Endometrial microvascular endothelial cells (primary cell): Measurements from ENCODE around the gene ROMO1. TPM values are rescaled to one million over a fixed set of nuclear protein-coding genes. Genes with fewer than 3 reads are reported as not detected.
"Not testable (repeated sequence)": the region's sequence is repeated elsewhere in the genome, so short reads cannot be mapped to it uniquely, and the experiment has no call there.

Source experiments
- in situ Hi-C: cut with HindIII; loops from 2 replicates; pipeline ENCODE4 v1.10.0; 2017; ENCODE audit warnings: low sequenced_read_pairs, low pct_unique_long_range_greater_than_20kb; ENCODE audit errors: inconsistent ontology term
- total RNA-seq: library from RNA; depleted of rRNA; stranded (reverse); fragments of >200 nt; gene quantifications from one replicate; pipeline ENCODE4 v1.2.3, GENCODE V29; 2015; ENCODE audit errors: inconsistent ontology term

Gene ROMO1
- total RNA-seq, 1 donor from 2014 or later: 520 TPM

DNA sequence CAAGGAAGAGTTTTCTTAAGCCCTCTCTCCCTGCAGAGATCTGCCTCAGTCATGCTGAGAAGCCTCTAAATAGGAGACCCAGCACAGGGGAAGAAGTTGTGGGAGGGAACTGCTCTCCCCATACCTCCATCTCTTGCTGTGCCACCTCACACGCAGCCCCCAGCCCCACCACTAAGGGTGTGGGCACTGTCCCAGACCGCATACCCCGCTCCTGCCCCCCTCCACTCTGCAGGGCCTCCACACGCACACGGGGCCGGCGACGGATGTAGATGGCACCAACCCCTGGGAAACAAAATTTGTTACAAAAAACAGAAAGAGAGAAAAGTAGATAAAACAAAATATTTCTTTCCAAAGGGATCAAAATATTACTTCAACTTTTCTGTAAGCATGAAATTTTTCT lies 24.3 kb upstream of the ROMO1 start:
- in situ Hi-C loops: no loop called here

DNA sequence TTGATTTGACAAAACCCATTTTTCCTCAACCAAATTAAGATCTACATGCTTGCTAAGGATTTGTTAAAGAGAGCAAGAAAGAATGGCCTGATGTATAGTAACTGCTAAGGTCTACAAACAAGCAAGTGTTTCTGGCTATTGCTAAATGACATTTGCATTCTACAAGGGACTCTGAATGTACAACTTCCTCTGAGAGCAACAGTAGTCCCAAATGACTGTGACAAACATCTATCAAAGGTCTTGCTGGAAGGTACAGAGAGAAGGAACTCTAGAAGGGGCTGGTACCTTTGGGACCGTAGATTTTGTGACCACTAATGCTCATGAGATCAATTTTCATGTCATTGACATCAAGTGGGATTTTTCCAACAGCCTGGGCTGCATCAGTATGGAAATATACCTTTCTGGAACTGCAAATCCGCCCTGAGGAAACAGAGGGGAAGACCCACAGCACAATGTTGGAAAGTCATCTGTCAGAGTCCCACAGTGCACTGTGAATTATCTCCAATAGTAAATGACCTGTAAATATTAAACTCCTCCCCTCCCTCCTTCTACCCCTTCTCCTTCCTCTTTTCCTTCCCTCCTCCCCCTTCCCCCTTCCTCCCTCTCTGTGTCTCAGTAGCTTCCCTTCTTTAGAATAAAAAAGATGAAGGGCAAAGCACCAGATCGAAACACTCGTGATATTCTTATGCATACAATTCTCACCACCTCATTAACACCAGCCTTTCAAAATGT lies 18.6 kb upstream of the ROMO1 start:
- in situ Hi-C loops: no loop called here

DNA sequence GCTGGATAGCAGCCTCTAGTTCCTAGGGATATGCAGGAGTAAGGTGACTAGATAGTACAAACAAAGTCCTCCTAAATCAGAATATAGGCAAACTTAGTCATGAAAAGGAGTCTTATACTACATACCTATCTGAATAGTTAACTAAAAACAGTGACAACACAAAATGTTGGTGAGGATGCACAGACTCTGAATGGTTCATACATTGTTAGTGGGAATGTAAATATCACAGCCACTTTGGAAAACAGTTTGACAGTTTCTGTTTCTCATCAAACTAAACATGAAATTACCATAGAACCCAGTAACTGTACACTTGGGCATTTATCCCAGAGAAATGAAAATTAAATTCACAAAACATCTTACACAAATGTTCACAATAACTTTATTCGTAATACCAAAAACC lies 17.2 kb upstream of the ROMO1 start:
- in situ Hi-C loops: no loop called here

DNA sequence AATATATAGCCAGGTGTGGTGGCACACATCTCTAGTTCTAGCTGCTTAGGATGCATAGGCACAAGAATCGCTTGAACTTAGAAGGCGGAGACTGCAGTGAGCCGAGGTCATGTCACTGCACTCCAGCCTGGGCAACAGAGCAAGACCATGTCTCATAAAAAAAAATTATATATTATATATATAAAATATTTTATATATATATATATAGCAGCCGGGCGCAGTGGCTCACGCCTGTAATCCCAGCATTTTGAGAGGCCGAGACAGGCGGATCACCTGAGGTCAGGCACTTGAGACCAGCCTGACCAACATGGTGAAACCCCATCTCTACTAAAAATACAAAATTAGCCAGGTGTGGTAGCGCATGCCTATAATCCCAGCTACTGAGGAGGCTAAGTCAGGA lies 13.8 kb upstream of the ROMO1 start:
- in situ Hi-C loops: not testable (repeated sequence)

DNA sequence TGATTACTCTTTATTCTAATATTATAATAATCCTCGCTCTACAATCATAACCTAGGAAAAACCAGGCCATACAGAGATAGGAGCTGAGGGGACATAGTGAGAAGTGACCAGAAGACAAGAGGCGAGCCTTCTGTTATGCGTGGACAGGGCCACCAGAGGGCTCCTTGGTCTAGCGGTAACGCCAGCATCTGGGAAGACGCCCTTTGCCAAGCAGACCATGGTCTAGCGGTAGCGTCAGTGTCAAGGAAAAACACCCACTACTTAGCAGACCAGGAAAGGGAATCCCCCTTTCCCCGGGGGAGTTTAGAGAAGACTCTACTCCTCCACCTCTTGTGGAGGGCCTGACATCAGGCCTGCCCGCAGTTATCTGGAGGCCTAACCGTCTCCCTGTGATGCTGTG lies 12.3 kb upstream of the ROMO1 start:
- in situ Hi-C loops: not testable (repeated sequence)

DNA sequence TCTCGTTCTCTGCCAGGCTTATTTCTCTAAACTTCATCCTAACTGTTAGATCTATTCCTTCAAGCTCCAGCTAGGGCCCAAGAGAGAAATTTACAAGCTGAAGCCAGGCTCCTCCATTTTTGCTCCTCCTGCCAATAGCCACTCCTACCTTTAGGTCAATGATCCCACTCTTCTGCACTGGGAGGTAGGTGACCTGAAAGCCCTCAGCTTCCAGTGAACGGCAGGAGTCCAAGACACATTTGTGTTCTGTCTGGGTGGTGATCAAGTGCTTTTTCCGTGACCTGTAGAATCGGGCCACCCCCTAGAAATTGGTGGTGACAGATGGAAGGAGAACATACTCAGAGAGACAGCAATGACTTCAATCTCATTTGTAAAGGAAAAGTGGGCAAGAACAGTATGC lies 8.9 kb upstream of the ROMO1 start:
- in situ Hi-C loops: no loop called here

DNA sequence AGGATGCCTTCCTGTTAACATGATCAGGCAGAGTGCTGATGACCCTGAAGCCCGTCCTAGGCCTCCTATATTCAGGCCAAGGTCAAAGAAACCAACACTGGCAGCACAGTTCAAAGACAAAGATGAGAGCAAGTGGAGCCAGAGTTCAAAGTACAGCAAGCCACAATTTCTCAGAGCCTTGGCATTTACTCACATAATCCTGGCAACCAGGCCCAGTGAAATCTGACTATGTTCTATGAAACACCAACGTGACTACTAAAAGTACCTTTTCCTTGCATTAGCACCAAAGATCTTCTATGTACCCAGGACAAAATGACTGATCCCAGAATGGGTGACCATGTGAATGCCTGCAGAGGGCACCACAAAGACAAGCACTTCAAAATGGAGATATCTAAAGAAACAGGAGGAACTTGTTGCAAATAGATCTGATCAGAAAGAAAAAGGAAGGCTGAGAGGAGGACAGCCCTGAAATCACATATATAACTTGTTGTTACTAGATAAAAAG lies 3.9 kb upstream of the ROMO1 start:
- in situ Hi-C loops: no loop called here

DNA sequence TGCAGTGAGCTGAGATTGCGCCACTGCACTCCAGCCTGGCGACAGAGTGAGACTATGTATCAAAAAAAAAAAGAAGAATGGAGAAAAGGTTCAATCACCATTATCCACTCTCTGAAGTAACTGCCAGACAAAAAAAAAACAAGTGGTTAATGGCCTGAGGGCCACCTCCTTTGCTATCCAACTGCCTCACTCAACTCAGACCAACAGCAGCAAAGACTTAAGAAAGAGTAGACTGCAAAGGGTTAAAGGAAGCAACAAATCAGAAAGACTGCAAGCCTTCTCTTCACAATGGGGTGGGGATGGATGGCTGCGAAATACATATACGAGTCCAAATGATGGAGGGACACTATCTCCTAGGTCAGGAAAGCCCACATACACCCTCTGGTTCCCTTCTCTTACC lies 3.2 kb upstream of the ROMO1 start:
- in situ Hi-C loops: no loop called here

DNA sequence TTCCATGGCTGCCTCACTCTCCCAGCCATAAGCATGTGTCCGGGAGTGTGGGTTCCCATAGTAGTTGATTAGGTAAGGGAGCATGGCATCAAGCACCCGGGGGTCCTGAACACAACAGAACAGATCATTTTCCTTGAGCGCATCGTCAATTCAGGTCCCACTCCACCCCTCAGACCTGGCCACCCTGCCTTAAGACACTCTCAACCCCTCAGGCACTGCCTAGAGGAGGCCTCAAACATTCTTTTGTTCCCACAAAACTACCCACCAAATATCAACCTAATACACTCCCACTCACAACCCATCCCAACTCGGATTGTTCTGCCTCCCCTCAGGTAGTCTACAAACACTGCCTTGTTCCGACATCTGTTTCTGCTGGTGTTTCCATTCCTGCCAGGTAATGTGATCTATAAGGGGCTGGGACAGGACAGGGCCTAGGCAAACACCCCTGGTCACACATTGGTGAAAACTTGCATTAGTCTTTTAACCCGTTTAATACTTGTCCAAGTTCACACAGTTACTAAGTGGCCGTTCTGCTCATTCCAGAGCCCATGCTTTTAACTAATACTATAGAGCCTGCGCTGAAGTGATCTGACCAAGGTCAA lies 1.4 kb upstream of the ROMO1 start:
- in situ Hi-C loops: no loop called here

DNA sequence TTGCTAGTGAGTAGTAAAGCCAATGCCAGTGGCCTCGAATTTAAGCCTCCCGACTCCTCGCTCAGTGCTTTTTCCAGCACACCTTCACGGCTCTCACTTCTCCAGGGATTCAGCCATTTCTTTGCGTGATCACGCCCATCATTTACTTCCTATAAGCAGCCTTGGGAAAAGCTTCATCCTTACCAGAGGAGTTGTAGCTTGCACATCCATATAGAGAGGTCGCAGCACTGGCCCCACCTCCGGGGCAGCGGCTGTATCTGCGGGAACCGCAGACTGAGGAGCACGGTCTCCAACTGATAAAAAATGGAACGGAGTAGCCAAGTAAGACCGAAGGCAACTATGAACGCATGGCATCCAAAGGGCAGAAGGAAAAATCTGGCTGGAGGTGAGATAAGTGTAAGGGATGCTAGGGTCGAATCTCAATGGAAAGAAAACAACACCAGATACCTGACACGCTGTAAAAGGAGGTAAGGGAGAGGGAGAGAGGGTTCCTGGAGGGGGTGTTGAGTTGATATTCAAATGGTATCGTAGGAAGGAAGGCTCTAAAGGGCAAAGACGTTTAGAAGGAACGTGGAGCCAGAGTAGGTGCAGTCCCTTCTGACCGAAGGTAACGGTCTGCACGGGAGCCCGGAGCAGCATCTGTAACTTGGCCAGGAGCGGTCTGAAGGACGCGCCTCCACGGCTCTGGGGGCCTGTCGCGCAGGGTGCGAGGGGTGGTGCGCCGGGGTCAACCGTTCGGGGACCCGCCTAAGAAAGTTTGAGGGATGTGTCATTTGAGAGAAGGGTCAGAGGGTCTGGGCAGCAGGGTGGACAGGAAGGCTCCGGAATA lies 693 bp upstream of the ROMO1 start:
- in situ Hi-C loops: no loop called here

DNA sequence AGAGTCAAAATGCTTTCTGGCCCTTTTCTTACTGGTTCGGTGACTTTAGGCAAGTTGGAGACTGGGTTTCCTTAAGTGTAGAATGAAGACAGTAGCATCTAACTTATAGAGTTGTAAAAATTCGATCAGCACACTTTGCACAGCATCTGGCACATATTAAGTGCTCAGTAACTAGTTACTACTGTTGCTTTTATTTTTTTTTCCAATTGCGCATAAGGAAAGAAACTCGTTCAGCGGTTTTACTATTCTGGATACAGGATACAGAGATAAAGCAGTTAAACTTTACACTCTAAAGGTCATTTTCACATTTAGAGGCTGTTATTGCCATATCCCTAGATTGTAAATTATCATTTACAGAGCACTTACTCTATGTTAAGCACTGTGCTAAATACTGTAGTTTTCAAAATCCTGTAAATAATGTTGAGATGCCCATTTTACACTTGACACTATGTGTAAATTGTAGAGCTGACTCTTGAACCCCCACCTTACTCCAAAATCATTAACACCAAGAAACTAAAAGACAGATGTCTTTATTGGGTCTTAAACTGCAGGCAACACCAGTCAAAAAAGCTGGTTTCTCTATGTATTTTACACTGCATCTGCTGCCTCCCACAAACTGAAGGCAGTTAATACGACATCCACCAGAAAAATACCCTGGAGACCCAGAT lies 886 bp downstream of the ROMO1 start:
- in situ Hi-C loops: no loop called here

DNA sequence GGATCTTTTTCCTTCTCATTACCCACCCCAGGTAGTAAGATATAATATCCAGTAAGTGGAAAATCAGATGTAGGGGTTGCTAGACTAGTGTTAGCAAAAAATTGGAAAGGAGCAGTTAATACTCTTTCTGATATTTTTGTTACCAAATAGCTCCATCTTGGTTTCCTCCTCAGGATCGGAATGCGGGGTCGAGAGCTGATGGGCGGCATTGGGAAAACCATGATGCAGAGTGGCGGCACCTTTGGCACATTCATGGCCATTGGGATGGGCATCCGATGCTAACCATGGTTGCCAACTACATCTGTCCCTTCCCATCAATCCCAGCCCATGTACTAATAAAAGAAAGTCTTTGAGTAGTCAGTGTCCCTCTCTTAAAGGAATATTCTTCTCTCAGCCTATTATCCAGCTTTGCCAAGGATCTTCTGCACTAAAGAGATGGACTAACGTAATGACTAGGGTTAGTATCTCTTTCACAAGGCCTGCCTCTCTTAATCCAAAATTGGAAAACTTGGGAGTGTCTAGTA lies 1.5 kb downstream of the ROMO1 start:
- in situ Hi-C loops: no loop called here

DNA sequence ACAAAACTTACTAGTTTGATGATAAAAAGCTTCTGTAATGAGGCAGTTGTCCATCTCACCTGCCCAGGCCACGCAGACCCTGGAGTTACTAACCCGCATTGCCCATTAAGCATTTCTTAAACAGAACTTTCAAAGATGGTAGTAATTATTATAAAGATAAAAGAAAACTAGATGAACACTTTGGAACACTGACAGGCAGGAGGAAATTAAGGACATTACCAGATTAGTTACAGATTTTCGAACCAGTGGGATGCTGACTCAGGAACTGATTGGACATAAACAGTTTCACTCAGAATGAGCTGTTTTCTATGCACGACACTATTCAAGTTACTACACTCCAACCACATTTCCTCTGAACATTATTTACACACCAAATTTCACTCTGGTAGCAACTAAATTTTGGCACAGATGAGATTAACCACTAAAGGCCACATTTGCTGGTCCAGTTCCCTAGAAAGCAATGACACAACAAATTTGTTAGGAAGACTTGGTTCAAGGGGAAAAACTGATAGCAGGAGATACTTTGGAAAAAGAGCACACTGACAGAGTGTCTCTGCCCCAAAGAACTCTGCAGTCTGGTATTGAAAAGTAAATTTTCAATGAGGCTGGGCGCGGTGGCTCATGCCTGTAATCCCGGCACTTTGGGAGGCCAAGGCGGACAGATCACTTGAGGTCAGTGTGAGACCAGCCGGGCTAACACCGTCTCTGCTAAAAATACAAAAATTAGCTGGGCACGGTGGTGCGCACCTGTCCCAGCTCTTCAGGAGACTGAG lies 3.0 kb downstream of the ROMO1 start:
- in situ Hi-C loops: no loop called here

DNA sequence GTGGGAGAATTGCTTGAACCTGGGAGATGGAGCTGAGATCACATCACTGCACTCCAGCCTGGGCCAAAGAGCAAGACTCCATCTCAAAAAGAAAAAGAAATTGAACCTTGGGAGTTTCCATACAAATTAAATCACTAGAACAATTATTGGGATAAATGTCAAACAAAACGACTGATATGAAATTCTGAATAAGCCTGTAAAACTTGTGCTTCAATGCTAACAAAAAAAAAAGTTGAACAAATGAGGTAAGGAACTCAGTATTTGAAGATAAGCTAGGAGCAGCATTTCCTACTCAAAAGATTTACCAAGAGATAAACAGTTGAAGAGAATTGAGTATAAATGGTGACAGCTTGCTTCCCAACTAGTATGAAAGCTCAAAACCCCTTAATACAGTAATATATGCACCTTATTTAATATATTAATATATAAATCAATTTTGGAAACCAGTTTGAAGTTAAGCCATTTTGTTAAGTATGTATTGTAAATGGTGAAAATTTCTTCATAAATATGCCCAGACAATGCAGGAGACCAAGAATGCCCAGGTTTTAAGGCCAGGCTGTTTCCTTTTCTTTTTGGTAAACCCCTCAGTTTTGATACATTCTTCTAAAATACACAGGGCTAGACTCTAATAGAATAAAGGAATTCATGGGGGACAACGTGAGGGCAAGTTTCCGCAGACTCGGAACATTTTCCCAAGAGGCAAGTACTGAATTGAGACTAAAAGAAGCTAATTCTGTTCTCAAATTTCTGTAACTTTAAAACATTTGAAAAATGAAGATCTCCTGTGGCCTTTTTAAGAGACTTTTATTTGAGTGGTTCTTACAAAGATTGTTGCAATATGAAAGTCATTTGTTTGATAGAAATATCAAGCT lies 3.9 kb downstream of the ROMO1 start:
- in situ Hi-C loops: no loop called here

DNA sequence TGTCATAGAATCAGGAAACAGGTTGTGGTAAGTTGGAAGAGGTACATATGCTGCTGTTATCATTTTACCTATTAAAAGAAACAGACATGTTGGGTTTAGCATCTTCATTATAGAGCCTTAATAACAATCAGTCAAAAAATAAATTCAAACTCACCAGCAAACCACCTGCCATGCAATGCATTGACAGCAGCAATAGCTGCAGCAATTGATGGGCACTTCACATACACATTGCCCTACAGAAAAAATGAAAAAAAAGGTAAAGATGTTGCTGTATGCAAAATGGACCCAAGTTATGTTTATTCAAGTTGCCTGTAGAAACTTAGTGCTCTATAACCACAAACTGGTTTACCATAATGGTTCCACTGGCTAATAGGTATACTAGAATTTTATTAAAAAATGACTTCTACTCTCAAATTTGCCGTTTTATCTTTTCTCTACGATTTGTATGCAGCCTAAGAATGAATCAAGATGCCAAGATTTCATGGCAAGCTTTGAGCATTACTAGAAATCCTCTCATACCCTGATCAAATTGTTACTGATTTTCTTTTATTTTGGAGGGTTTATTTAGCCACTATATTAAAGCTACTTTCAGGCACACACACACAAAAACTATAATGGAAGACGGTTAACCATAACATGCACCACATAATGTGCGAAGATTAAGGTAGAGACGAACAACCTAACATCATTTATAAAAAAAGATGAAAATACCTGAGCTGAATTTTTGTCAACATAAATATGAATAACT lies 5.5 kb downstream of the ROMO1 start:
- in situ Hi-C loops: no loop called here

DNA sequence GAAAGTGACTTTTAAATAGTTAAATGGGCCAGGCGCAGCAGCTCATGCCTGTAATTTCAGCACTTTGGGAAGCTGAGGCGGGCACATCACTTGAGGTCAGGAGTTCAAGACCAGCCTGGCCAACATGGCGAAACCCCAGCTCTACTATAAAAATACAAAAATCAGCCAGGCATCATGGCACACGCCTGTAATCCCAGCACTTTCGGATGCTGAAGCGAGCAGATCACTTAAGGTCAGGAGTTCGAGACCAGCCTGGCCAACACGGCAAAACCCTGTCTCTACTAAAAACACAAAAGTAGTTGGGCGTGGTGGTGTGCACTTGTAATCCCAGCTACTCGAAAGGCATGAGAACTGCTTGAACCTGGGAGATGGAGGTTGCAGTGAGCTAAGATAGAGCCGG lies 6.7 kb downstream of the ROMO1 start:
- in situ Hi-C loops: not testable (repeated sequence)
